ENCODE measurements around the gene PRKCE.
"Not testable (repeated sequence)": the region's sequence is repeated elsewhere in the genome, so short reads cannot be mapped to it uniquely, and the experiment has no call there.

Gene PRKCE

GRCh38 chr2:45700407-45701013 lies 49.0 kb downstream of the PRKCE start:
- DNase-seq: no peak

GRCh38 chr2:45705233-45705632 lies 53.8 kb downstream of the PRKCE start:
- DNase-seq: no peak

DNA sequence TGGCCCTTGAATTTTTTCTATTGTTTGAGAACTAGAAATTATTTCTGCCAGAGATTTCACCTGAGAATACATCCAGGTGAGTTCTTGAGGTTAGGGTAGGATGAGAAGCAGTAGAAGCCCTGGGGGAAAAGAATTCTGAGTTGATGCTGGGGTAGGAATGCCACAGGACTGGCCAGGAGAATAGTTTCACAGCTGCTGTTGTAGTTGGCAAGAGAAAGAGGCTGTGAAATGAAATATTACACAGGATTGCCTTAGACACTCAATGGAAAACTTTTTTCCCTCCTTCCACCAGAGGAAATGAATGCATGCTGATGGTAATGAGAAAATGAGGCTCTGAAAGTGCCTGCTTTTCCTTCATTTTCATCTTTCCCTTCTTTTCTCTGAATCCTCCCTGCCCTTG lies 54.6 kb downstream of the PRKCE start:
- DNase-seq: no peak

GRCh38 chr2:45707006-45707405 lies 55.5 kb downstream of the PRKCE start:
- DNase-seq: no peak

- no peak for DNase-seq
Observed at GRCh38 chr2:45707661-45708060, 56.2 kb downstream of the PRKCE start.

GRCh38 chr2:45708501-45708900 lies 57.0 kb downstream of the PRKCE start:
- no peak for DNase-seq

- no peak for DNase-seq
Observed at GRCh38 chr2:45709137-45709536, 57.7 kb downstream of the PRKCE start.

DNA sequence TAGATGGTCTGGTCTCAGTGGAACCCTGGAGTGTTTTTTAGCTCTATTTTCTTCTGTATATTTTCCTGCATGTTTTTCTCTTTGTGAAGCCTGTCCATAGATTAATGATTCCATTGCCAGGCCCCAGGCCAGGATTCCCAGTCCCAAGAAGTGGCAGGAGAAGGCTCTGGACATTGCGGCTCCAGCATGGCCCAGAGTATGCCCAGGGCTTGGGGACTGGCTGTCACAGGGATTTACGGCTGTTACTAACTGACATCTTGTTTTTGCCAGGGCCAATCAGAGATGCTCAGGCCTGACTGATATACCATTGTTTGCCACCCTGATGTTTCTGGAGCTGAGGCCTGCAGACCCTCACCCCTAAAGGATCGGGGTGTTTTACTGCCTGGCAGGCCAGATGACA lies 59.0 kb downstream of the PRKCE start:
- DNase-seq: no peak

GRCh38 chr2:45711224-45711623 lies 59.7 kb downstream of the PRKCE start:
- DNase-seq: no peak

DNA sequence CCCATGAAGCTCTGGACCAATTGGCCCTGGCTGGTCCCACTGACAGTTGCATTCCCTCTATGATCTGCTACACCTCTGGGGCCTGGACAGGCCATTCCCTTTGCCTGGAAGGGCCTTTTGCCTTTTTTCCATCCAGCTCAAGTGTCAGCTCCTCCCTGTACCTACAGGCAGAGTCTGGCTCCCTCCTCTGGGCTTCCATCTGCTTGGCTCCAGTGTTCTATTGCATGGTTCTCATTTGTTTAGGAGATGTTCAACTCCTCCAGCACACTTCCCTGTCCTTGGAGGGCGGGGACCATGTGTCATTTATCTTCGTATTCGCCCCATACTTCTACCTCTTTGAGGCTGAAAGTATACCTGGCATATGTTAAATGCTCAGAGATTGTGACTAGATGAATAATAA lies 61.1 kb downstream of the PRKCE start:
- no peak for DNase-seq

DNA sequence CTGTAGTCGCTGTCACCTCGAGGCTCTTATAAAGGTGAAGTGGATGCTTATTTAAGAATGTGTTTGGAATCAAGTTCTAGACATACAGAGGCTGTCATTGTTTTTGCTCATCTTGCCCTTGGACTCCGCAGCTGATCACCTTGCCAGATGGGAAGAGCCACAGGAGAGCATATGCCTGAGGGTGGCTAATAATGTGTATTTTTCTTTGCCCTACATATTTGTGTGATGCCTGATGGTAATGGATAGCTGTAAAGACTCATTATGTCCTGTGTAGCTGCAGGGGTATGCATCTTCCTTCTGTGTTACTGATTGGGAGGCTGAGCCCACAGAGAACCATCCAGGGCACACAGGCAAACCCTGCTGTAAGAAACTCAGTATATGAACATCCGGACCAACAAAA lies 61.7 kb downstream of the PRKCE start:
- no peak for DNase-seq

- no peak for DNase-seq
Observed at GRCh38 chr2:45713591-45713990, 62.1 kb downstream of the PRKCE start.

DNA sequence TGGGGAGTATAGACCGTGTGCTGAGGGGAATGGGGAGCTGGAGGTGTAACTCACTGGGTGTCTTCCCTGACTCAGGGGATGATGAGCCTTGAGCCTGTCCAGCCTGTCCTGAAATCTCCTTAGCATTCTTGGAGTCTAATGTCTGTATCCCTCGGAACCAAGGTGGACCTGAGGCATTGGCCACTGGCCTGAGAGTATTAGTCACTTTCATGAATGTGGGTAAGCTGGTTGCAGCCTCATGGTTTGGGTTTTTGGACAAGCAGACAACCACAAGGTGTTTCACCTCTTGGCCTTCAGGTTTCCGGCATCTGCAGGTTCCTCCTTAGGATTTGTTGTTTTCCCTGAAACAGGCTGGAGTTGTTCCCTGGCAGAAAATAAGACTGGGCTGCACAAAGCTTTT lies 63.2 kb downstream of the PRKCE start:
- no peak for DNase-seq

GRCh38 chr2:45715601-45716379 lies 64.3 kb downstream of the PRKCE start:
- no peak for DNase-seq

- DNase-seq: not testable (repeated sequence)
Observed at GRCh38 chr2:45716432-45716831, 65.0 kb downstream of the PRKCE start.

DNA sequence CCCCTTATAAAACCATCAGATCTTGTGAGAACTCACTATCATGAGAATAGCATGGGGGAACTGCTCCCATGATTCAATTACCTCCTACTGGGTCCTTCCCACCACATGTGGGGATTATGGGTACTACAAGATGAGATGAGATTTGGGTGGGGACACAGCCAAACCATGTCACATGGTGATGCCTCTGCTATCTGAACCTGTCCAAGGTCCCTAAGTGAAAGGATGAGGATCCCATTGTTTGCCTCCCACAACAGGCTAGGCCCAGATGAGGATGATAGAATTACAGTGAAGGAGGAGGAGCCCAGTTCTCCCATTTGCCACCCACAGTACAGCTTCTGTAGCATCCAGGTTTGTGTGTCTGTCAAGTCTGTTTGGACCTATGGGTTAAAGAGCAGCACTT lies 65.4 kb downstream of the PRKCE start:
- no peak for DNase-seq

- no peak for DNase-seq
Observed at GRCh38 chr2:45720210-45720609, 68.7 kb downstream of the PRKCE start.

DNA sequence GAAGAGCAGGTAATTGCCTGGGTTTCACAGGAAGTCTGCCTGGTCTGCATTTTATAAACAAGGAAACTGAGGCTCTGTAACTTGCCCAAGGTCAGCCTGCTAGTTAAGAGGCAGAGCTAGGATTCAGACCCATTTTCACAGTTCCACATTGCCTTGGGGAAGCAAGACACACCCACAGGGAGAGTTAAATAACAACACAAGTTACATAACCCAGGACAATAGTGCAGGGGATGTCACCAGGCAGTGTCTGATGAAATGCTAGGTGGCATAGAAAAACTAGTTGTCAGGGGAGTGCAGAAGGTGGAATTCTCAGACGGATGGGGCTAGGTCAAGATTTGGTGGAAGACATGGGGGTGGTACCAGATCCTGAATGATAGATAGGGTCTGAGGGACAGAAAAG lies 69.7 kb downstream of the PRKCE start:
- no peak for DNase-seq

- DNase-seq: no peak
Observed at GRCh38 chr2:45722477-45722876, 71.0 kb downstream of the PRKCE start.

DNA sequence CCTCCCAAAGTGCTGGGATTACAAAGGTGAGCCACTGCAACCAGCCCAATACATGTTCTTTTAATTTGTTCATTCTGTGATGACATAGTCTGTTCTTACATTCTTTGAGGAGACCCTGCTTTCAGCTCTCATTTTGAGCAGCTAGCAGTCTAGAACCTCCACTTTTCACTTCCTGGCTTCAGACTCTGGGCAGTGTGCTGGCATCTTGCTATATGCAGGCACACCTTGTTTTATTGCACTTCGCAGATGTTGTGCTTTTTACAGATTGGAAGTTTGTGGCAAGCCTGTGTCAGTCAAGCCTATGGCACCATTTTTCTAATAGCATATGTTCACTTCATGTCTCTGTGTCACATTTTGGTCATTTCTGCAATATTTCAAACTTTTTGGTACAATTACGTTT lies 72.4 kb downstream of the PRKCE start:
- no peak for DNase-seq

- DNase-seq: no peak
Observed at GRCh38 chr2:45724335-45724734, 72.9 kb downstream of the PRKCE start.

DNA sequence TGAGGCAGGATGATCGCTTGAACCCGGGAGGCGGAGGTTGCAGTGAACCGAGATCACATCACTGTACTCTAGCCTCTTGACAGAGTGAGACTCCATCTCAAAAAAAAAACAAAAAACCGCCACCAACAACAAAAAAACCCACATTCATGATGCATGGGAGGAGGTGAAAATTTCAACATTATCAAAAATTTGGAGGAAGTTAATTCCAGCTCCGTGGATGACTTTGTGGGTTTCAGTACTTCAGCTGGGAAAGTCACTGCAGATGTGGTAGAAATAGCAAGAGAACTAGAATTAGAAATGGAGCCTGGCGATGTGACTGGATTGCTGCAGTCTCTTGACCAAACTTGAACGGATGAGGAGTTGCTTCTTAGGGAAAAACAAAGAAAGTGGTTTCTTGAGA lies 74.3 kb downstream of the PRKCE start:
- no peak for DNase-seq

DNA sequence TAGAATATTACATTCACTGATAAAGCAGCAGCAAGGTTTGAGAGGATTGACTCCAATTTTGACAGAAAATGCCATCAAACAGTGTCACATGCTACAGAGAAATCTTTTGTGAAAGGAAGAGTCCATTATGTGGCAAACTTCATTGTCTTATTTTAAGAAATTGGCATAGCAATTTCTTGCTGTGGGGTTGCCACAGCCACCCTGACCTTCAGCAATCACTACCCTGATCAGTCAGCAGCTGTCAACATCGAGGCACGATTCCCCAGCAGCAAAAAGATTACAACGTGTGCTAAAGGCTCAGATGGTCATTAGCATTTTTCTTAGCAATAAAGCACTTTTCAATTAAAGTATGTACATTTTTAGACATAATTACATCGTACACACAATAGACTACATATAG lies 74.7 kb downstream of the PRKCE start:
- DNase-seq: no peak

DNA sequence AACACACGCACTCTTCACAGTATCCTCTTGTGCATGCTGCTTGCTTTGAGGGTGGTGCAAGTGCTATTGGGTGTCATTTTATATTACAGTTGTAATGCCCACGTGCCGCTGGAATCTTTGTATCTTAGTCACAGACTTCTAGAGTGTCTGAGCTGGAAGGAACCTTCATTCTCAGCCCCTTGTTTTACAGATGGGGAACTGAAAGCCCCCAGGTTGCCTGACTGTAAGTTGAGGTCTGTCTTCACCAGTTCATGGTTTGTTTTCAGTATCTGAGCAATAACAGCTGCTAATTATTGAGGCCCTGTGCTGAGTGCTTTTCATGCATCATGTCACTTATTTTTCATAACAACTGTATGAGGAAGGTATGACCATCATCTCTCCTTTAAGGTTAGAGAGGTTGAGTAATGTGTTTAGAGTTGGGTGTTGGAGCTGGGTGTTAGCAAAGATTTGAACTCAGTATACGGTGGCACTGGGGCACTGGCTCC lies 77.0 kb downstream of the PRKCE start:
- no peak for DNase-seq
